NCI-H748 treated with DMSO at 0.1 percent for 48 hours (cell line): ENCODE measurements around the gene ELL2.
"Not testable (repeated sequence)": the region's sequence is repeated elsewhere in the genome, so short reads cannot be mapped to it uniquely, and the experiment has no call there.

Source experiments
- DNase-seq: peaks from one replicate; lab custom pipeline; 2025; lab: John Stamatoyannopoulos, UW

ELL2 gene

GRCh38 chr5:95907740-95908706 is 53.6 kb downstream of the ELL2 start:
- DNase-seq = no peak

- DNase-seq = no peak
These were observed 54.5 kb downstream of the ELL2 start for GRCh38 chr5:95907067-95907705.

- not testable (repeated sequence) for DNase-seq
These were observed 55.3 kb downstream of the ELL2 start for GRCh38 chr5:95906398-95906797.

GRCh38 chr5:95904827-95905226 is 56.8 kb downstream of the ELL2 start:
- DNase-seq = no peak

- no peak for DNase-seq
These were observed 57.8 kb downstream of the ELL2 start for GRCh38 chr5:95903838-95904237.

- no peak for DNase-seq
These were observed 59.7 kb downstream of the ELL2 start for GRCh38 chr5:95901676-95902627.

GRCh38 chr5:95900383-95900958 is 61.2 kb downstream of the ELL2 start:
- no peak for DNase-seq

- DNase-seq = no peak
These were observed 61.8 kb downstream of the ELL2 start for GRCh38 chr5:95899829-95900228.

GRCh38 chr5:95899006-95899405 is 62.6 kb downstream of the ELL2 start:
- DNase-seq = no peak

- no peak for DNase-seq
These were observed 65.9 kb downstream of the ELL2 start for GRCh38 chr5:95895771-95896170.

- no peak for DNase-seq
These were observed 66.4 kb downstream of the ELL2 start for GRCh38 chr5:95895251-95895650.

GRCh38 chr5:95892784-95893354 is 68.8 kb downstream of the ELL2 start:
- no peak for DNase-seq

- DNase-seq = no peak
These were observed 70.2 kb downstream of the ELL2 start for GRCh38 chr5:95891499-95891898.

- DNase-seq = no peak
These were observed 72.6 kb downstream of the ELL2 start for GRCh38 chr5:95889076-95889475.

GRCh38 chr5:95887977-95888376 is 73.7 kb downstream of the ELL2 start:
- DNase-seq = no peak

GRCh38 chr5:95886340-95887044 is 75.2 kb downstream of the ELL2 start:
- no peak for DNase-seq

GRCh38 chr5:95884511-95884910 is 77.1 kb downstream of the ELL2 start:
- DNase-seq = no peak

GRCh38 chr5:95884017-95884325 is 77.7 kb downstream of the ELL2 start:
- no peak for DNase-seq

- DNase-seq = no peak
These were observed 78.2 kb downstream of the ELL2 start for GRCh38 chr5:95883185-95884016.

GRCh38 chr5:95881833-95882232 is 79.8 kb downstream of the ELL2 start:
- DNase-seq = no peak
